ENCODE measurements around the gene PTP4A2.

PTP4A2 gene

GRCh38 chr1:31861346-31861745 is 76.8 kb downstream of the PTP4A2 start:
- no peak for DNase-seq (ENCODE audit: low read depth, low spot score)
- Histone ChIP-seq H3K9me3 (ENCODE audit: low read depth, low read length) (no peaks in the 10 kb centered on the region), H3K36me3 (ENCODE audit: insufficient read depth, low read length) (no peaks in the 10 kb centered on the region), H3K9ac (ENCODE audit: insufficient read length) (no peak overlapping the region), H3K4me3 (no peak overlapping the region), H3K27ac (no peak overlapping the region)
- TF ChIP-seq POLR2AphosphoS5 (IDR thresholded peaks at IDR 0.05; ENCODE audit: borderline replicate concordance, low read depth, low read length) (no peak), FOXP2 (optimal IDR thresholded peaks at IDR 0.05; ENCODE audit: control extremely low read depth, extremely low read length, insufficient read depth) (no peak), EZH2 (IDR thresholded peaks at IDR 0.05) (no peak)

GRCh38 chr1:31860581-31860980 is 77.6 kb downstream of the PTP4A2 start:
- TF ChIP-seq POLR2AphosphoS5 (IDR thresholded peaks at IDR 0.05; ENCODE audit: borderline replicate concordance, low read depth, low read length) (no peak), EZH2 (IDR thresholded peaks at IDR 0.05) (no peak), FOXP2 (optimal IDR thresholded peaks at IDR 0.05; ENCODE audit: control extremely low read depth, extremely low read length, insufficient read depth) (no peak)
- no peak for DNase-seq (ENCODE audit: low read depth, low spot score)
- H3K27ac ChIP-seq = no peak overlapping the region
- H3K9ac ChIP-seq (ENCODE audit: insufficient read length) = no peak overlapping the region
- no peaks in the 10 kb centered on the region for H3K36me3 ChIP-seq (ENCODE audit: insufficient read depth, low read length)
- no peaks in the 10 kb centered on the region for H3K9me3 ChIP-seq (ENCODE audit: low read depth, low read length)
- no peak overlapping the region for H3K4me3 ChIP-seq

- Histone ChIP-seq H3K9ac (ENCODE audit: insufficient read length) (no peak overlapping the region), H3K27ac (no peak overlapping the region), H3K36me3 (ENCODE audit: insufficient read depth, low read length) (no peaks in the 10 kb centered on the region), H3K4me3 (no peak overlapping the region), H3K9me3 (ENCODE audit: low read depth, low read length) (no peaks in the 10 kb centered on the region)
- DNase-seq (ENCODE audit: low read depth, low spot score) = no peak
- TF ChIP-seq EZH2 (IDR thresholded peaks at IDR 0.05) = no peak
- TF ChIP-seq FOXP2 (optimal IDR thresholded peaks at IDR 0.05; ENCODE audit: control extremely low read depth, extremely low read length, insufficient read depth) = no peak
- no peak for TF ChIP-seq POLR2AphosphoS5 (IDR thresholded peaks at IDR 0.05; ENCODE audit: borderline replicate concordance, low read depth, low read length)
Measured at GRCh38 chr1:31859719-31860118, 78.4 kb downstream of the PTP4A2 start.

- TF ChIP-seq FOXP2 (optimal IDR thresholded peaks at IDR 0.05; ENCODE audit: control extremely low read depth, extremely low read length, insufficient read depth) (no peak), POLR2AphosphoS5 (IDR thresholded peaks at IDR 0.05; ENCODE audit: borderline replicate concordance, low read depth, low read length) (no peak), EZH2 (IDR thresholded peaks at IDR 0.05) (no peak)
- DNase-seq (ENCODE audit: low read depth, low spot score) = no peak
- Histone ChIP-seq H3K4me3 (no peak overlapping the region), H3K9me3 (ENCODE audit: low read depth, low read length) (no peaks in the 10 kb centered on the region), H3K27ac (no peak overlapping the region), H3K9ac (ENCODE audit: insufficient read length) (no peak overlapping the region), H3K36me3 (ENCODE audit: insufficient read depth, low read length) (no peaks in the 10 kb centered on the region)
Measured at GRCh38 chr1:31859044-31859443, 79.1 kb downstream of the PTP4A2 start.

GRCh38 chr1:31857863-31858262 is 80.3 kb downstream of the PTP4A2 start:
- TF ChIP-seq EZH2 (IDR thresholded peaks at IDR 0.05) = no peak
- no peak for TF ChIP-seq POLR2AphosphoS5 (IDR thresholded peaks at IDR 0.05; ENCODE audit: borderline replicate concordance, low read depth, low read length)
- no peak for TF ChIP-seq FOXP2 (optimal IDR thresholded peaks at IDR 0.05; ENCODE audit: control extremely low read depth, extremely low read length, insufficient read depth)
- Histone ChIP-seq H3K27ac (no peak overlapping the region), H3K4me3 (no peak overlapping the region), H3K36me3 (ENCODE audit: insufficient read depth, low read length) (no peaks in the 10 kb centered on the region), H3K9ac (ENCODE audit: insufficient read length) (no peak overlapping the region), H3K9me3 (ENCODE audit: low read depth, low read length) (no peaks in the 10 kb centered on the region)
- no peak for DNase-seq (ENCODE audit: low read depth, low spot score)
